Ishikawa (cell line): ENCODE results near the gene REG4.

Source experiments
- CREB1 ChIP-seq: IDR thresholded peaks from 2 replicates; pipeline ENCODE4 v1.6.1; 2012; ENCODE audit warnings: low read depth
- EGR1 ChIP-seq: IDR thresholded peaks from 2 replicates; pipeline ENCODE4 v1.6.1; 2012
- EP300 ChIP-seq: IDR thresholded peaks from 2 replicates; pipeline ENCODE4 v1.6.1; 2012; ENCODE audit warnings: borderline replicate concordance
- FOXM1 ChIP-seq: IDR thresholded peaks from 2 replicates; pipeline ENCODE4 v1.6.1; 2012; ENCODE audit warnings: low read depth, borderline replicate concordance
- MAX ChIP-seq: IDR thresholded peaks from 2 replicates; pipeline ENCODE4 v1.6.1; 2012
- RAD21 ChIP-seq: IDR thresholded peaks from 2 replicates; pipeline ENCODE4 v1.6.1; 2012; ENCODE audit warnings: low read depth
- TF ChIP-seq, protein P1 (sequence below): IDR thresholded peaks from 2 replicates; pipeline ENCODE4 v1.6.1; 2012; ENCODE audit warnings: low read depth, mild to moderate bottlenecking

DNA sequence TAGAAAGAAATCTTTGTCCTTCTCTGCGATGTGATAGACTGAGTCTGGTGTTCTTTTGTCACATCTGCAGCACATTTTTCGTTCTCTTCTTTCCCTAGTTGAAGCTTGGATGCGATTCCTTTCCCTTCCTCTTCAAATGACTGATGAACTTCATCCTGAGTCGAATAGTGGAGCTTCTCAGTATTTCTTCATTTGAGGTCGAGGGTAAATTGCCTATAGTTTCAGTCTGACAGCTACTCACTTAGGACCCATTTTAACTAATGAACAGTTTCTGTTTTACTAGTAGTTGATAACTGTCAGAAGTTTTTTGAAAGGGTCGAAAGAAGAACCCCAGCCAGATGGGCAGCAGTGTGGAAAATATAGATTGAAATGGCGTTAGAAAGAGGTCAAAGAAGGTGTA lies 4.7 kb upstream of the REG4 start:
- TF ChIP-seq RAD21 (no peak), EP300 (no peak), MAX (no peak), EGR1 (no peak), FOXM1 (no peak), CREB1 (no peak)
- TF ChIP-seq, protein P1, sequence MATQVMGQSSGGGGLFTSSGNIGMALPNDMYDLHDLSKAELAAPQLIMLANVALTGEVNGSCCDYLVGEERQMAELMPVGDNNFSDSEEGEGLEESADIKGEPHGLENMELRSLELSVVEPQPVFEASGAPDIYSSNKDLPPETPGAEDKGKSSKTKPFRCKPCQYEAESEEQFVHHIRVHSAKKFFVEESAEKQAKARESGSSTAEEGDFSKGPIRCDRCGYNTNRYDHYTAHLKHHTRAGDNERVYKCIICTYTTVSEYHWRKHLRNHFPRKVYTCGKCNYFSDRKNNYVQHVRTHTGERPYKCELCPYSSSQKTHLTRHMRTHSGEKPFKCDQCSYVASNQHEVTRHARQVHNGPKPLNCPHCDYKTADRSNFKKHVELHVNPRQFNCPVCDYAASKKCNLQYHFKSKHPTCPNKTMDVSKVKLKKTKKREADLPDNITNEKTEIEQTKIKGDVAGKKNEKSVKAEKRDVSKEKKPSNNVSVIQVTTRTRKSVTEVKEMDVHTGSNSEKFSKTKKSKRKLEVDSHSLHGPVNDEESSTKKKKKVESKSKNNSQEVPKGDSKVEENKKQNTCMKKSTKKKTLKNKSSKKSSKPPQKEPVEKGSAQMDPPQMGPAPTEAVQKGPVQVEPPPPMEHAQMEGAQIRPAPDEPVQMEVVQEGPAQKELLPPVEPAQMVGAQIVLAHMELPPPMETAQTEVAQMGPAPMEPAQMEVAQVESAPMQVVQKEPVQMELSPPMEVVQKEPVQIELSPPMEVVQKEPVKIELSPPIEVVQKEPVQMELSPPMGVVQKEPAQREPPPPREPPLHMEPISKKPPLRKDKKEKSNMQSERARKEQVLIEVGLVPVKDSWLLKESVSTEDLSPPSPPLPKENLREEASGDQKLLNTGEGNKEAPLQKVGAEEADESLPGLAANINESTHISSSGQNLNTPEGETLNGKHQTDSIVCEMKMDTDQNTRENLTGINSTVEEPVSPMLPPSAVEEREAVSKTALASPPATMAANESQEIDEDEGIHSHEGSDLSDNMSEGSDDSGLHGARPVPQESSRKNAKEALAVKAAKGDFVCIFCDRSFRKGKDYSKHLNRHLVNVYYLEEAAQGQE = no peak
